ENCODE results near the gene FLVCR1. TPM values are rescaled to one million over a fixed set of nuclear protein-coding genes. Genes with fewer than 3 reads are reported as not detected.

Gene FLVCR1
- total and polyA plus RNA-seq, 9 donors, result 1.9 to 11.4 (median 6.6) TPM

DNA sequence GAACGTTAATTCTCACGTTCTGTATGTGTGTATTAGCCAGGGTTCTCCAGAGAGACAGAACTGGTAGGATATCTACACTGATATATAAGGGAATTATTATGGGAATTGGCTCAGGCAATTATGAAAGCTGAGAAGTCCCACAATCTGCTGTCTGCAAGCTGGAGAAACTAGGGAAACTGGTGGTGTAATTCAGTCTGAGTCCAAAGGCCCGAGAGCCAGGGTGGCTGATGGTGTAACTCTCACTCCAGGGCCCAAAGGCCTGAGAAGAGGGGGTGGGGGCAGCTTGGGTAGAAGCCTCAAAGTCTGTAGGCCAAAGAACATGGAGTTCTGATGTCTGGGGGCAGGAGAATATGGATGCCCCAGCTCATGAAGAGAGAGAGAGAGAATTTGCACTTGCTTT lies 79.0 kb downstream of the FLVCR1 start:
- 92 to 95% (median 92%) methylated on average over 3 of the region's 3 CpGs for WGBS, 3 donors
- intact Hi-C loops (cut with DNase I), result no loop called here
- Histone ChIP-seq H3K27ac (no peak overlapping the region), H3K27me3 (no peaks in the 10 kb centered on the region), H3K9me3 (peaks cover 0 to 7% of the 10 kb centered on the region in 2 donors), H3K4me3 (no peak overlapping the region), H3K36me3 (no peaks in the 10 kb centered on the region), H3K4me1 (ENCODE audit: insufficient read depth) (no peaks in the 10 kb centered on the region)
- no peak for DNase-seq
- TF ChIP-seq POLR2A (IDR thresholded peaks at IDR 0.05) (no peak), EP300 (IDR thresholded peaks at IDR 0.05) (no peak)
- TF ChIP-seq, protein P1, sequence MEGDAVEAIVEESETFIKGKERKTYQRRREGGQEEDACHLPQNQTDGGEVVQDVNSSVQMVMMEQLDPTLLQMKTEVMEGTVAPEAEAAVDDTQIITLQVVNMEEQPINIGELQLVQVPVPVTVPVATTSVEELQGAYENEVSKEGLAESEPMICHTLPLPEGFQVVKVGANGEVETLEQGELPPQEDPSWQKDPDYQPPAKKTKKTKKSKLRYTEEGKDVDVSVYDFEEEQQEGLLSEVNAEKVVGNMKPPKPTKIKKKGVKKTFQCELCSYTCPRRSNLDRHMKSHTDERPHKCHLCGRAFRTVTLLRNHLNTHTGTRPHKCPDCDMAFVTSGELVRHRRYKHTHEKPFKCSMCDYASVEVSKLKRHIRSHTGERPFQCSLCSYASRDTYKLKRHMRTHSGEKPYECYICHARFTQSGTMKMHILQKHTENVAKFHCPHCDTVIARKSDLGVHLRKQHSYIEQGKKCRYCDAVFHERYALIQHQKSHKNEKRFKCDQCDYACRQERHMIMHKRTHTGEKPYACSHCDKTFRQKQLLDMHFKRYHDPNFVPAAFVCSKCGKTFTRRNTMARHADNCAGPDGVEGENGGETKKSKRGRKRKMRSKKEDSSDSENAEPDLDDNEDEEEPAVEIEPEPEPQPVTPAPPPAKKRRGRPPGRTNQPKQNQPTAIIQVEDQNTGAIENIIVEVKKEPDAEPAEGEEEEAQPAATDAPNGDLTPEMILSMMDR (IDR thresholded peaks at IDR 0.05), result no peak

DNA sequence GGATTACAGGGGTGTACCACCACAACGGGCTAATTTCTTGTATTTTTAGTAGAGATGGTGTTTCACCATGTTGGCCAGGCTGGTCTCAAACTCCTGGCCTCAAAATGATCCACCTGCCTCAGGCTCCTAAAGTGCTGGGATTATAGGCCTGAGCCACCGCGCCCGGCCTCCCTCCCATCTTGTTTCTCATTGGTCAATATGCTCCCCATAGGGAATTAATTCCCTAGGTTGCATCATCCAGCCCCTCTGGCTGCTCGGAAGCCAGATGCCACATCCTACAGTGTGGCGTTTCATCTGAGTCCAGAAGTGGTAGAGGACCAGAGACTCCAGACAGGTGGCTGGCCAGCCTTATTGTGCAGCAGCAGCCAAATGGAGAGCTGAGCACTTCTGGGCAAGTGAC lies 80.8 kb downstream of the FLVCR1 start:
- Histone ChIP-seq H3K36me3 (no peaks in the 10 kb centered on the region), H3K4me3 (no peak overlapping the region), H3K27me3 (no peaks in the 10 kb centered on the region), H3K9me3 (peaks cover 0 to 7% of the 10 kb centered on the region in 2 donors), H3K27ac (no peak overlapping the region), H3K4me1 (ENCODE audit: insufficient read depth) (no peaks in the 10 kb centered on the region)
- intact Hi-C loops (cut with DNase I), result no loop called here
- DNase-seq, result no peak
- TF ChIP-seq EP300 (IDR thresholded peaks at IDR 0.05) (no peak), POLR2A (IDR thresholded peaks at IDR 0.05) (no peak)
- TF ChIP-seq, protein P1 (IDR thresholded peaks at IDR 0.05), result no peak
- 88 to 95% (median 95%) methylated on average over 6 of the region's 6 CpGs for WGBS, 3 donors

DNA sequence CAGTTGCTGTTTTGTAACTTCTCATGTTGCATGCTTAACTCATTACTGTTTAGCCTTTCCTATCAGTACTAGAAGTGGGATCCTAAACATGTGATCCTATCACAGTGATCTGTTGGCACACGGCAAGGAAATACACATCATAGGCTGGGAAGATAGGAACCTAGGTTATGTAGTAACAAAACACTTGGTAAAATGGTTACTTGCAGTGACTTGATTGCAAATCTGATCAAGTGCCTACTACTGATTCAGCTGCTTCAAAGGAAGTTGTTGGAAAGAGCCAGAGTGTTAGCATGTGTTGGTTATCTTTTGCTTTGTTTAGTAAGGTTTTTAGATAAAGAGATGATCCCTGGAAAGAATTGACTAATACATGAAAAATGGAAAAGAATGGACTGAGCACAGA lies 83.4 kb downstream of the FLVCR1 start:
- TF ChIP-seq, protein P1 (IDR thresholded peaks at IDR 0.05), result no peak
- TF ChIP-seq EP300 (IDR thresholded peaks at IDR 0.05) (no peak), POLR2A (IDR thresholded peaks at IDR 0.05) (no peak)
- H3K9me3 ChIP-seq, result peaks cover 0 to 10% of the 10 kb centered on the region in 2 donors
- no peak for DNase-seq
- no peak overlapping the region for H3K27ac ChIP-seq
- intact Hi-C loops (cut with DNase I), result no loop called here
- no peak overlapping the region for H3K4me3 ChIP-seq
- WGBS, 3 donors, result 92 to 97% (median 94%) methylated on average over 1 of the region's 1 CpG
- H3K36me3 ChIP-seq, result no peaks in the 10 kb centered on the region
- H3K27me3 ChIP-seq, result no peaks in the 10 kb centered on the region
- H3K4me1 ChIP-seq (ENCODE audit: insufficient read depth), result no peaks in the 10 kb centered on the region

DNA sequence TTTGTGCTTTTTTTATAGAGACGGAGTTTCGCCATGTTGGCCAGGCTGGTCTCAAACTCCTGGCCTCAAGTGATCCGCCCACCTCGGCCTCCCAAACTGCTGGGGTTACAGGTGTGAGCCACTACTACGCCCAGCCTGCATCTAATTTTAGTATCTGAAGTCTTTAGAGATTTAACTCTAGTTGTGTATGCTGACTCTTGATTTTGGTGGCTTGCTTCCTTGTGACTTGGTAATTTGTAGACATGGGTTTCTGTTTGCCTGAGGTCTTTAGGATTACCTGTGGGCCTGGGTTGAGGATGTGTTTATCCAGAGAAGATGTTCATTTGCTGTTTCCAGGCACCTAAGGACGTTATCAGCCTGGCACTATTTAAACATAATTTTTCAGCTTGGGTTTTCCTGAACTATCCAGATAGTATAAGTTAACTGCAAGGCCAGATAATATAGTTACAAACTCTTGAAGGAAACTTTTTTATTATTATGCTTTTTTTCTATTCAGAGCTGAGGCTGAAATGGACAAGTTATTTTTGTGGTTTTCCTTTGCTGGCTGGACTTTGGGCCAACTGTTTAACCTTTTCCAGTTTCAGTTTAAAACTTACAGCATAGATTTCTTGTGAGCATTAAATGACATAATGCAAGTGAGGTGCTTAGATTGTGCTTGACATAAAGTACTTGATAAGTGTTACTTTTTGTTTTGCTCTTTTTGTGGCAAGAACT lies 84.8 kb downstream of the FLVCR1 start:
- intact Hi-C loops (cut with DNase I), result no loop called here
- no peaks in the 10 kb centered on the region for H3K4me1 ChIP-seq (ENCODE audit: insufficient read depth)
- H3K27ac ChIP-seq, result no peak overlapping the region
- H3K27me3 ChIP-seq, result no peaks in the 10 kb centered on the region
- TF ChIP-seq, protein P1 (IDR thresholded peaks at IDR 0.05), result no peak
- TF ChIP-seq EP300 (IDR thresholded peaks at IDR 0.05) (no peak), POLR2A (IDR thresholded peaks at IDR 0.05) (no peak)
- DNase-seq, result no peak
- peaks cover 0 to 10% of the 10 kb centered on the region in 2 donors for H3K9me3 ChIP-seq
- 83 to 87% (median 85%) methylated on average over 6 of the region's 6 CpGs for WGBS, 3 donors
- H3K4me3 ChIP-seq, result no peak overlapping the region
- no peaks in the 10 kb centered on the region for H3K36me3 ChIP-seq

All from ovary (tissue), 9 donors.